ENCODE data around the gene PRKCD. TPM values are rescaled to one million over a fixed set of nuclear protein-coding genes. Genes with fewer than 3 reads are reported as not detected.
A peak's percentile ranks its signal among the peaks of the same experiment; 100 is the strongest.

Gene PRKCD
- 0.39 TPM for polyA plus RNA-seq (2012; ENCODE audit: insufficient read depth, insufficient read length, low read depth)

GRCh38 chr3:53160660-53161449, at the start of gene PRKCD:
Gene PRKCD (plus strand): TSS chr3:53161209. CDS start chr3:53178423, 17,214 bp downstream.
- TF ChIP-seq CTCF (IDR thresholded peaks at IDR 0.05; ENCODE audit: low read depth, low read length) = no peak

GRCh38 chr3:53111822-53112221, 49.2 kb upstream of the PRKCD start:
- H3K36me3 ChIP-seq = no peaks in the 10 kb centered on the region
- H3K9me3 ChIP-seq = no peaks in the 10 kb centered on the region
- no peak for DNase-seq
- no peak for TF ChIP-seq CTCF (IDR thresholded peaks at IDR 0.05; ENCODE audit: low read depth, low read length)
- H3K4me1 ChIP-seq = no peaks in the 10 kb centered on the region
- no peak overlapping the region for H3K4me3 ChIP-seq (ENCODE audit: low read depth, low read length)
- no peaks in the 10 kb centered on the region for H3K27me3 ChIP-seq

More at GRCh38 chr3:53160660-53161449, at the start of gene PRKCD:
- no peaks in the 10 kb centered on the region for H3K36me3 ChIP-seq
- DNase-seq = peak; percentile 55
- no peaks in the 10 kb centered on the region for H3K4me1 ChIP-seq
- H3K4me3 ChIP-seq (ENCODE audit: low read depth, low read length) = peak within 1 kb of the TSS; percentile 54
- no peaks in the 10 kb centered on the region for H3K27me3 ChIP-seq
- no peaks in the 10 kb centered on the region for H3K9me3 ChIP-seq

GRCh38 chr3:53113293-53114010, 47.6 kb upstream of the PRKCD start:
- no peaks in the 10 kb centered on the region for H3K27me3 ChIP-seq
- no peak for TF ChIP-seq CTCF (IDR thresholded peaks at IDR 0.05; ENCODE audit: low read depth, low read length)
- no peak overlapping the region for H3K4me3 ChIP-seq (ENCODE audit: low read depth, low read length)
- no peak for DNase-seq
- H3K4me1 ChIP-seq = no peaks in the 10 kb centered on the region
- no peaks in the 10 kb centered on the region for H3K36me3 ChIP-seq
- no peaks in the 10 kb centered on the region for H3K9me3 ChIP-seq

GRCh38 chr3:53114011-53114400, 47.0 kb upstream of the PRKCD start:
- no peaks in the 10 kb centered on the region for H3K4me1 ChIP-seq
- no peak overlapping the region for H3K4me3 ChIP-seq (ENCODE audit: low read depth, low read length)
- peak; percentile 79 for TF ChIP-seq CTCF (IDR thresholded peaks at IDR 0.05; ENCODE audit: low read depth, low read length)
- H3K36me3 ChIP-seq = no peaks in the 10 kb centered on the region
- no peaks in the 10 kb centered on the region for H3K9me3 ChIP-seq
- DNase-seq = peak; percentile 72
- no peaks in the 10 kb centered on the region for H3K27me3 ChIP-seq

GRCh38 chr3:53114412-53115074, 46.5 kb upstream of the PRKCD start:
- Histone ChIP-seq H3K36me3 (no peaks in the 10 kb centered on the region), H3K4me3 (ENCODE audit: low read depth, low read length) (no peak overlapping the region), H3K27me3 (no peaks in the 10 kb centered on the region), H3K4me1 (no peaks in the 10 kb centered on the region), H3K9me3 (no peaks in the 10 kb centered on the region)
- DNase-seq = no peak
- no peak for TF ChIP-seq CTCF (IDR thresholded peaks at IDR 0.05; ENCODE audit: low read depth, low read length)

Data from BE2C (cell line).